ENCODE measurements around the gene DHX15. TPM values are rescaled to one million over a fixed set of nuclear protein-coding genes. Genes with fewer than 3 reads are reported as not detected.

The DHX15 gene
- total and polyA plus RNA-seq, 2 of the 8 experiments (the other 6 are each of a cell fraction or from before 2014, with no cell fraction given): 126 to 286 TPM

DNA sequence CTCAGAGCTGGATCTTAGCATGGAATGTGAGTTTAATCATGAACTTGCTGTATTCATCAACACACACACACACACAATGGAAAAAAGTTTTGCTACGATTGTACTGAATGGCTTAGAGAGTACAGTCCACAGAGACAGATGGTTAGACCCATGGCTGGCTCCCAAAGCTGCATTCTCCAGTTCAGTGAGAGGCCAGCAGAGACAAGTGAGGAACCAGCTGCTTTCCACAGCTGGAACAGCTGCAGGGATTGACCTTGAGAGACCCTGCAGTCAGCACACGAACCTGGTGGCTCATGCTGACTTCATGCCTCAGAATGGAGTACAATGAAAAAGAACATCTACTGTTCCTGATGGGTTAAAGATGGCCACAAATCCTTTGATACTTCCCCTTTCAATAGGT, 94.5 kb downstream of the DHX15 start:
- H2BK20ac ChIP-seq (ENCODE audit: low read length): no peak overlapping the region; the same call in 1 of the 2 replicates
- no peak overlapping the region for H4K8ac ChIP-seq (ENCODE audit: extremely low read depth, insufficient read depth, low read length)
- peaks cover 0 to 3% (median 0%) of the 10 kb centered on the region in 4 experiments; a peak in 3 of 7 replicates for H3K4me1 ChIP-seq (replicated peaks in 1 of 4; ENCODE audit: control insufficient read depth in 3 of 4, insufficient read depth in 4 of 4, low read length in 3 of 4)
- no peaks in the 10 kb centered on the region for H3K36me3 ChIP-seq (ENCODE audit: control insufficient read depth in 2 of 4, insufficient read depth in 4 of 4, low read length in 3 of 4)
- no peak overlapping the region for H2BK120ac ChIP-seq (replicated peaks; ENCODE audit: low read depth, low read length)
- CTCF ChIA-PET (ENCODE audit: partially characterized antibody): interaction anchor here (0.5 to 5.9 kb wide), 17 partner anchors 9 to 637 kb away, joined by 3 to 71 read pairs (median 6); no protein-coding TSS in a partner anchor
- peaks cover 0 to 1% (median 0%) of the 10 kb centered on the region in 4 experiments; a peak in 1 of 7 replicates for H3K27me3 ChIP-seq (replicated peaks in 1 of 4; ENCODE audit: control insufficient read depth in 3 of 4, extremely low read depth in 1 of 4, insufficient read depth in 3 of 4, low read length in 3 of 4)
- WGBS, 2 experiments (ENCODE audit: extremely low coverage in 1 of 2, insufficient coverage in 1 of 2, insufficient read length in 1 of 2, insufficient replicate concordance in 2 of 2, low coverage in 1 of 2, low lambda C conversion rate in 2 of 2, missing lambda C conversion rate in 1 of 2): 88% methylated on average over 2 of the region's 2 CpGs; no CpG with 5 or more reads in 1 of the 2 experiments
- H3K14ac ChIP-seq (ENCODE audit: insufficient read length): no peak overlapping the region
- H3K4me2 ChIP-seq (ENCODE audit: insufficient read depth in 1 of 2, low read depth in 2 of 2, low read length in 2 of 2): no peak overlapping the region
- peaks cover 4 to 5% of the 10 kb centered on the region in 2 experiments; a peak in 1 of 4 replicates for H3K9me3 ChIP-seq (ENCODE audit: insufficient read depth in 2 of 2, low read depth in 1 of 2, low read length in 1 of 2)
- H3K23ac ChIP-seq (ENCODE audit: insufficient read length): no peak overlapping the region
- no peak overlapping the region for H4K5ac ChIP-seq (ENCODE audit: insufficient read length, low read depth, low read length)
- no peak overlapping the region for H3K56ac ChIP-seq (replicated peaks; ENCODE audit: insufficient read length, low read depth, low read length)
- H3K79me2 ChIP-seq (ENCODE audit: control insufficient read depth in 1 of 2, insufficient read depth in 2 of 2, low read length in 2 of 2): no peaks in the 10 kb centered on the region
- H3K4me3 ChIP-seq (ENCODE audit: extremely low read depth in 1 of 4, insufficient read depth in 2 of 4, low read depth in 3 of 4, low read length in 4 of 4): no peak overlapping the region
- no peak overlapping the region for H2AFZ ChIP-seq (ENCODE audit: low read length)
- H3K4ac ChIP-seq (replicated peaks; ENCODE audit: insufficient read length, low read depth, low read length): no peak overlapping the region
- no peak overlapping the region for H3K9ac ChIP-seq (replicated peaks in 1 of 4; ENCODE audit: extremely low read depth in 1 of 4, low read depth in 3 of 4, low read length in 3 of 4)
- FAIRE-seq (no peak), DNase-seq (ENCODE audit: low read depth in 1 of 2, low spot score in 2 of 2) (no peak)
- H4K20me1 ChIP-seq (replicated peaks in 1 of 2; ENCODE audit: control insufficient read depth in 1 of 2, insufficient read depth in 2 of 2, low read length in 2 of 2): peaks cover 0 to 6% of the 10 kb centered on the region in 2 experiments
- no peaks in the 10 kb centered on the region for H3K79me1 ChIP-seq (ENCODE audit: low read depth, low read length)
- peaks cover 10% of the 10 kb centered on the region; the same call in 1 of the 2 replicates for H3K23me2 ChIP-seq (ENCODE audit: low read depth, low read length)
- POLR2A ChIA-PET (ENCODE audit: partially characterized antibody): interaction anchor here (0.7 to 3.0 kb wide), 6 partner anchors 9 to 23 kb away, joined by 3 to 21 read pairs (median 4); no protein-coding TSS in a partner anchor
- H2AK5ac ChIP-seq (ENCODE audit: low read depth, low read length): no peak overlapping the region
- H2BK5ac ChIP-seq (ENCODE audit: low read depth, low read length): no peak overlapping the region
- peak overlapping the region; percentile 1; the same call in 1 of the 2 replicates for H2BK12ac ChIP-seq (ENCODE audit: low read depth, low read length)
- H4K91ac ChIP-seq (replicated peaks; ENCODE audit: insufficient read length, low read length): peak overlapping the region; percentile 2
- H2BK15ac ChIP-seq (ENCODE audit: low read length): no peak overlapping the region
- H3K18ac ChIP-seq (ENCODE audit: extremely low read depth, low read length): 0 out of 2 replicates have a peak overlapping the region, but pooled peaks have one; percentile 28
- H3K27ac ChIP-seq (ENCODE audit: low read depth, low read length): no peak overlapping the region
- TF ChIP-seq RXRA (IDR thresholded peaks at IDR 0.05; ENCODE audit: insufficient read depth, low read depth, low read length) (no peak), ASH2L (IDR thresholded peaks at IDR 0.05; ENCODE audit: low read length) (no peak), TAF1 (IDR thresholded peaks at IDR 0.05; ENCODE audit: low read depth, low read length) (no peak), MAX (IDR thresholded peaks at IDR 0.05) (no peak), PHF8 (conservative IDR thresholded peaks at IDR 0.05; ENCODE audit: low read depth, low read length) (no peak), CHD1 (IDR thresholded peaks at IDR 0.05; ENCODE audit: low read depth, low read length) (no peak), POLR2A (IDR thresholded peaks at IDR 0.05; ENCODE audit: control extremely low read depth in 1 of 2, low read depth in 2 of 2, low read length in 2 of 2) (no peak), POU5F1 (IDR thresholded peaks at IDR 0.05; ENCODE audit: low read depth, low read length) (no peak), SP4 (IDR thresholded peaks at IDR 0.05; ENCODE audit: low read length) (no peak), RAD21 (IDR thresholded peaks at IDR 0.05 in 1 of 2, conservative IDR thresholded peaks at IDR 0.05 in 1 of 2; ENCODE audit: low read depth in 2 of 2, low read length in 2 of 2) (no peak), CEBPB (IDR thresholded peaks at IDR 0.05; ENCODE audit: low read depth, low read length) (no peak), E2F6 (IDR thresholded peaks at IDR 0.05) (no peak), RBBP5 (IDR thresholded peaks at IDR 0.05; ENCODE audit: borderline replicate concordance, low read depth, low read length) (no peak)
